OCI-LY1 (cell line): ENCODE data around the gene SP140.

Experiments used
- H2AFZ ChIP-seq: fragments of 200-600 bp; sonication (generic), shearing (Covaris generic); 2 replicates; pipeline ENCODE4 v1.6.0; 2014; ENCODE audit warnings: antibody characterized with exemption, mild to moderate bottlenecking, low read length
- H3F3A ChIP-seq: fragments of 200-600 bp; sonication (generic), shearing (Covaris generic); 2 replicates; pipeline ENCODE4 v1.6.0; 2014; ENCODE audit warnings: mild to moderate bottlenecking, antibody characterized with exemption, low read length, moderate library complexity; ENCODE audit not compliant: insufficient read depth
- H3K27ac ChIP-seq: fragments of 200-600 bp; sonication (generic); 2 replicates; pipeline ENCODE4 v1.5.1; 2014; ENCODE audit warnings: low read length, mixed run types, mild to moderate bottlenecking, low read depth; ENCODE audit not compliant: poor library complexity, severe bottlenecking
- H3K27me3 ChIP-seq: fragments of 200-600 bp; sonication (generic); 2 replicates; pipeline ENCODE4 v1.6.0; 2014; ENCODE audit warnings: antibody characterized with exemption, mild to moderate bottlenecking, low read length, moderate library complexity; ENCODE audit not compliant: insufficient read depth
- H3K36me3 ChIP-seq: fragments of 200-600 bp; sonication (generic); 2 replicates; pipeline ENCODE4 v1.6.1; 2014; ENCODE audit warnings: mild to moderate bottlenecking, antibody characterized with exemption, low read length, moderate library complexity, mixed read lengths; ENCODE audit not compliant: insufficient read depth
- H3K4me1 ChIP-seq: fragments of 200-600 bp; sonication (generic); 2 replicates; pipeline ENCODE4 v1.5.1; 2014; ENCODE audit warnings: mild to moderate bottlenecking, low read length, moderate library complexity; ENCODE audit not compliant: insufficient read depth, severe bottlenecking
- H3K4me2 ChIP-seq: fragments of 200-600 bp; sonication (generic), shearing (Covaris generic); 2 replicates; pipeline ENCODE4 v1.6.1; 2014; ENCODE audit warnings: low read length
- H3K4me3 ChIP-seq: fragments of 200-600 bp; sonication (generic); 2 replicates; pipeline ENCODE4 v1.5.1; 2014; ENCODE audit warnings: low read length, low read depth, mild to moderate bottlenecking, mixed read lengths; ENCODE audit not compliant: poor library complexity, severe bottlenecking
- H3K79me2 ChIP-seq: fragments of 200-600 bp; shearing (Covaris generic); 2 replicates; pipeline ENCODE4 v1.6.1; 2016; ENCODE audit warnings: mixed run types, low read length, mixed read lengths; ENCODE audit not compliant: insufficient read depth
- H3K9ac ChIP-seq: fragments of 200-600 bp; sonication (generic), shearing (Covaris generic); 2 replicates; pipeline ENCODE4 v1.6.1; 2014; ENCODE audit warnings: mild to moderate bottlenecking, low read length, mixed read lengths
- H3K9me2 ChIP-seq: fragments of 200-600 bp; sonication (generic), shearing (Covaris generic); 2 replicates; pipeline ENCODE4 v1.6.1; 2014; ENCODE audit warnings: low read depth, mild to moderate bottlenecking, low read length, mixed read lengths
- H3K9me3 ChIP-seq: fragments of 200-600 bp; shearing (Covaris generic); 2 replicates; pipeline ENCODE4 v1.6.1; 2014; ENCODE audit warnings: low read length, mixed read lengths
- H4K20me1 ChIP-seq: fragments of 200-600 bp; sonication (generic), shearing (Covaris generic); 2 replicates; pipeline ENCODE4 v1.6.0; 2016; ENCODE audit warnings: mild to moderate bottlenecking, low read length; ENCODE audit not compliant: insufficient read depth
- EZH2 ChIP-seq: fragments of 200-600 bp; sonication (generic), shearing (Covaris generic); IDR thresholded peaks from 2 replicates; pipeline ENCODE4 v1.8.0; 2017; ENCODE audit warnings: borderline replicate concordance, mixed run types, mild to moderate bottlenecking, antibody characterized with exemption, low read length, moderate library complexity, mixed read lengths
- TF ChIP-seq, protein P1 (sequence below): fragments of 200-600 bp; sonication (generic), shearing (Covaris generic); IDR thresholded peaks from 2 replicates; pipeline ENCODE4 v1.5.1; 2017; ENCODE audit warnings: mild to moderate bottlenecking, antibody characterized with exemption, low read length, moderate library complexity, mixed read lengths

SP140 gene

DNA sequence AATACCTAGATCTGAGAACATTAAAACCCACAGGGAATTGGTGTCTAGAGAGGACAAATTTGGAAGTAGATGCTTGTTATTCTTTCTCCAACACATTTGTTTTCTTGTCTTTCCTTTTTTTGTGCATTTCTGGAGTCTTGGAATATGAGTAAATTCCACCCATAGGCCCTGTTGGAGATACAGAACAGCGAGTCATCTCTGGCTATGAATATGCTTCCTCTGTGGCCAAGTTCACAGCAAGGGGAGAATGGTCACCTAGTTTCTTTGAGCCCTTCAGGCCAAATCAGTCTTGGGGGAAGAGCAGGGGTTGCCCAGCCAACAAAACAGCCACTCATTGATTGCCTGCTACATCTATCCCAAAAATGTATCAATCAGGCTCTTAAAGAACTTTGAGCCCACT is 132.8 kb downstream of the SP140 start:
- no peaks in the 10 kb centered on the region for H3K9me3 ChIP-seq
- H3K36me3 ChIP-seq: peaks cover 53% of the 10 kb centered on the region
- peaks cover 11% of the 10 kb centered on the region for H3K4me1 ChIP-seq
- H3K79me2 ChIP-seq: 0 out of 2 replicates have a peak, but pooled peaks cover 7% of the 10 kb centered on the region
- H3K9me2 ChIP-seq: no peaks in the 10 kb centered on the region
- H3K27me3 ChIP-seq: no peaks in the 10 kb centered on the region
- no peak overlapping the region for H3K4me3 ChIP-seq
- no peak overlapping the region for H2AFZ ChIP-seq
- no peaks in the 10 kb centered on the region for H4K20me1 ChIP-seq
- no peaks in the 10 kb centered on the region for H3F3A ChIP-seq
- no peak overlapping the region for H3K9ac ChIP-seq
- H3K27ac ChIP-seq: no peak overlapping the region
- H3K4me2 ChIP-seq: no peak overlapping the region
- TF ChIP-seq, protein P1, sequence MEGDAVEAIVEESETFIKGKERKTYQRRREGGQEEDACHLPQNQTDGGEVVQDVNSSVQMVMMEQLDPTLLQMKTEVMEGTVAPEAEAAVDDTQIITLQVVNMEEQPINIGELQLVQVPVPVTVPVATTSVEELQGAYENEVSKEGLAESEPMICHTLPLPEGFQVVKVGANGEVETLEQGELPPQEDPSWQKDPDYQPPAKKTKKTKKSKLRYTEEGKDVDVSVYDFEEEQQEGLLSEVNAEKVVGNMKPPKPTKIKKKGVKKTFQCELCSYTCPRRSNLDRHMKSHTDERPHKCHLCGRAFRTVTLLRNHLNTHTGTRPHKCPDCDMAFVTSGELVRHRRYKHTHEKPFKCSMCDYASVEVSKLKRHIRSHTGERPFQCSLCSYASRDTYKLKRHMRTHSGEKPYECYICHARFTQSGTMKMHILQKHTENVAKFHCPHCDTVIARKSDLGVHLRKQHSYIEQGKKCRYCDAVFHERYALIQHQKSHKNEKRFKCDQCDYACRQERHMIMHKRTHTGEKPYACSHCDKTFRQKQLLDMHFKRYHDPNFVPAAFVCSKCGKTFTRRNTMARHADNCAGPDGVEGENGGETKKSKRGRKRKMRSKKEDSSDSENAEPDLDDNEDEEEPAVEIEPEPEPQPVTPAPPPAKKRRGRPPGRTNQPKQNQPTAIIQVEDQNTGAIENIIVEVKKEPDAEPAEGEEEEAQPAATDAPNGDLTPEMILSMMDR: no peak
- TF ChIP-seq EZH2: no peak

DNA sequence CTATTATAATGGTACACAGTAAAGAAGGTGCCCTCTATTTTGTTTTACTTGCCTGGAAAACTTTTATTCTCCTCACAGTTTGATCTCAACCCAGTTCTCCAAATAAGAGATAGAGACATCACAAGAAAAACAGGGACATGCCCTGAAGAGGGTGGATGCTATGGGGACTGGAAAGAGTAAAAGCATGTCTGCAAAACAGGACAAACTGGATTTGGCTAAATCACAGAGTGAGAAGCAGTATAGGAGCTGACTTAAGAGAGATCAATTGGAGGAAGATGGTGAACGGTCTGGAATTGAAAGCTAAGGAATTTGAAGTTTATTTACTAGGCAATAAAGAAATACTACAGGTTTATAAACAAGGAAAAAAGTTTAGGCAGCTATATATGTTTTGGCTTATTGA is 134.5 kb downstream of the SP140 start:
- Histone ChIP-seq H2AFZ (no peak overlapping the region), H3K9me3 (peaks cover 3% of the 10 kb centered on the region; the same call in 1 of the 2 replicates), H3K4me2 (no peak overlapping the region), H3K27ac (no peak overlapping the region), H3K4me1 (peaks cover 11% of the 10 kb centered on the region), H4K20me1 (no peaks in the 10 kb centered on the region), H3F3A (no peaks in the 10 kb centered on the region), H3K4me3 (no peak overlapping the region), H3K27me3 (no peaks in the 10 kb centered on the region), H3K79me2 (no peaks in the 10 kb centered on the region), H3K9me2 (no peaks in the 10 kb centered on the region), H3K9ac (no peak overlapping the region), H3K36me3 (peaks cover 71% of the 10 kb centered on the region)
- TF ChIP-seq, protein P1: no peak
- TF ChIP-seq EZH2: no peak

DNA sequence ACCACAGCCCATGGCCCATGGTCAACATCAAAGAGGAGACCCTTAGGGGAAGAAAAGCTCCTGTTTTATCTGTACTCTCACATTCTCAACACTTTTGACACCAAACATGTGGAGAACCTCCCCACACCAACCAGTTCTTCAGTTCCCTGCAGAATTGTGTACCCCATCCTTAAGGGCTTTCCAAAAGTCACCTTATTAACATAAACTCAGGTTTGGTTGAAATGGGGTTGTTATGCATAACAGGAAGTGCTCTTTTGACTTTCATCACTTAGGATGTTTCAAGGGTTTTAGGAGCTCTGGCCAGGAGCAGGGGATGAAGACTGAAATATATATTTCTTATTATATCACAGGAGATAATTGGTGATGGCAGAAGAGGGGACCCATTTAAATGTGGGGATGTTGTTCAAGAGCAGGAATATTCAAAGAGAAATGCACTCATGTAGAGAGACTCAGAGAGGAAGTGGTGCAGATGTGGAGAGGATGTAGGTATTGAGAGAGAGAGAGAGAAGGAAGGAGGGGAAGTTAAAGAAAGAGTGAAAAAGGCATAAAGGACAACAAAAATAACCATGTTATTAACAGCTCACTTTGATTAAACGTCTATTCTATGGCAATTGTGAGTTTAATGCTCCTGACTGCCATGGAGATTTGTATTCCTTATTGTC is 136.6 kb downstream of the SP140 start:
- Histone ChIP-seq H3K4me1 (peaks cover 11% of the 10 kb centered on the region), H3K9me2 (no peaks in the 10 kb centered on the region), H3K4me3 (no peak overlapping the region), H3K27ac (peak overlapping the region; percentile 13), H3F3A (no peaks in the 10 kb centered on the region), H3K79me2 (no peaks in the 10 kb centered on the region), H2AFZ (no peak overlapping the region), H3K36me3 (peaks cover 74% of the 10 kb centered on the region), H3K9me3 (peaks cover 3% of the 10 kb centered on the region; the same call in 1 of the 2 replicates), H4K20me1 (no peaks in the 10 kb centered on the region), H3K9ac (no peak overlapping the region), H3K27me3 (no peaks in the 10 kb centered on the region), H3K4me2 (peak overlapping the region; percentile 15; the same call in 1 of the 2 replicates)
- TF ChIP-seq, protein P1: no peak
- TF ChIP-seq EZH2: no peak
